Spleen (tissue), 7 donors: ENCODE measurements around the gene PARVA.

Experiments used
- POLR2A ChIP-seq, 3 donors: fragments of 450-650 bp; IDR thresholded peaks; one replicate each; pipeline ENCODE4 v1.5.1; 2017; ENCODE audit warnings: antibody characterized with exemption in 3 of 3, mild to moderate bottlenecking in 1 of 3
- POLR2AphosphoS5 ChIP-seq, 3 donors: sonication (generic); formaldehyde crosslinking; IDR thresholded peaks; one replicate each; pipeline ENCODE4 v1.5.1; 2017; ENCODE audit warnings: antibody characterized with exemption in 3 of 3
- TF ChIP-seq, protein P1 (sequence below), 11 experiments: fragments of 200-600 bp in 7 of 11; fragments of 450-650 bp in 4 of 11; sonication (generic) in 4 of 11; IDR thresholded peaks in 8 of 11; conservative IDR thresholded peaks in 3 of 11; 1 replicate in 7 of 11; 2 replicates in 4 of 11; pipeline versions ENCODE4 v1.4.0 to v1.8.0; 2016 to 2021; ENCODE audit warnings: antibody characterized with exemption in 11 of 11, inconsistent platforms in 4 of 11, mild to moderate bottlenecking in 1 of 11
- donor health status: DM: no; HTN: no; CAD: no; lungs with moderate emphysema.
- donor health status: DM: no; HTN: no; CAD: no.
- donor health status: DM: no; HTN: no; CAD: no.

DNA sequence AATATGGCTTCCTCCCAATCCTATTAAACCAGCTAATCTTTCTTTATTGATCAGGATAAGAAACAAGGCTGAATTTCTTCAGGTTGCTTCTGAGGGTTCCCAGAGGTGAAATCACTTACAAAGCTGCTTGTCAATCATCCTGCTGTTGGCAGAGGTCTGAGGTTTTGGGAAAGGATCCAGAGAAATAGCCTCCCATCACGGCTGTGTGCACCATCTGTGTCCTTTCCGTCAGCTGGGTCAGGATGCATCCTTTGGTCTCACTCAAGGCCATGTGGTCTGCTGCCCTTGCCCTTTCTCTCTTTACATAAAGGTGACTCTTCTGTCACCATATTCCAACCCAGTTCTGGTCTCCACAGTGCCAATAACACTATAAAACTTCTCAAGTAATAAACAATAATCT is 183.5 kb downstream of the PARVA start:
- TF ChIP-seq, protein P1, sequence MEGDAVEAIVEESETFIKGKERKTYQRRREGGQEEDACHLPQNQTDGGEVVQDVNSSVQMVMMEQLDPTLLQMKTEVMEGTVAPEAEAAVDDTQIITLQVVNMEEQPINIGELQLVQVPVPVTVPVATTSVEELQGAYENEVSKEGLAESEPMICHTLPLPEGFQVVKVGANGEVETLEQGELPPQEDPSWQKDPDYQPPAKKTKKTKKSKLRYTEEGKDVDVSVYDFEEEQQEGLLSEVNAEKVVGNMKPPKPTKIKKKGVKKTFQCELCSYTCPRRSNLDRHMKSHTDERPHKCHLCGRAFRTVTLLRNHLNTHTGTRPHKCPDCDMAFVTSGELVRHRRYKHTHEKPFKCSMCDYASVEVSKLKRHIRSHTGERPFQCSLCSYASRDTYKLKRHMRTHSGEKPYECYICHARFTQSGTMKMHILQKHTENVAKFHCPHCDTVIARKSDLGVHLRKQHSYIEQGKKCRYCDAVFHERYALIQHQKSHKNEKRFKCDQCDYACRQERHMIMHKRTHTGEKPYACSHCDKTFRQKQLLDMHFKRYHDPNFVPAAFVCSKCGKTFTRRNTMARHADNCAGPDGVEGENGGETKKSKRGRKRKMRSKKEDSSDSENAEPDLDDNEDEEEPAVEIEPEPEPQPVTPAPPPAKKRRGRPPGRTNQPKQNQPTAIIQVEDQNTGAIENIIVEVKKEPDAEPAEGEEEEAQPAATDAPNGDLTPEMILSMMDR (IDR thresholded peaks at IDR 0.05 in 8 of 11, conservative IDR thresholded peaks at IDR 0.05 in 3 of 11): no peak
- no peak for TF ChIP-seq POLR2AphosphoS5 (IDR thresholded peaks at IDR 0.05)
- no peak for TF ChIP-seq POLR2A (IDR thresholded peaks at IDR 0.05)
